HL-60 (cell line): ENCODE results near the gene IDH3G.
"Not testable (repeated sequence)": the region's sequence is repeated elsewhere in the genome, so short reads cannot be mapped to it uniquely, and the experiment has no call there.

Experiments used
- DNase-seq, 2 experiments: peaks; one replicate each; pipeline ENCODE4 v3.0.0-alpha.2; 2010 to 2020; ENCODE audit warnings: low read depth in 1 of 2, low spot score in 1 of 2
- H3K27ac ChIP-seq: fragments of 250-450 bp; sonication (Bioruptor Pico); replicated peaks from 2 replicates; pipeline ENCODE4 v1.5.1; 2020; ENCODE audit warnings: mild to moderate bottlenecking, moderate library complexity
- H3K27me3 ChIP-seq: fragments of 250-450 bp; sonication (Bioruptor Pico); 2 replicates; pipeline ENCODE4 v1.5.1; 2021; ENCODE audit warnings: mild to moderate bottlenecking, moderate library complexity; ENCODE audit not compliant: insufficient read depth, poor library complexity, severe bottlenecking
- H3K4me3 ChIP-seq: replicated peaks from 2 replicates; pipeline ENCODE4 v1.5.1; 2011; ENCODE audit warnings: mild to moderate bottlenecking, control low read depth, low read length; ENCODE audit not compliant: insufficient read depth
- CTCF ChIP-seq: IDR thresholded peaks from one replicate; pipeline ENCODE4 v1.5.1; 2011; ENCODE audit warnings: low read length, control low read depth, inconsistent platforms; ENCODE audit not compliant: insufficient read depth
- GABPA ChIP-seq: IDR thresholded peaks from 2 replicates; pipeline ENCODE4 v1.6.1; 2012; ENCODE audit warnings: low read depth
- POLR2AphosphoS5 ChIP-seq: IDR thresholded peaks from 2 replicates; pipeline ENCODE4 v1.6.1; 2012; ENCODE audit warnings: low read depth
- SPI1 ChIP-seq: IDR thresholded peaks from 2 replicates; pipeline ENCODE4 v1.6.1; 2012; ENCODE audit warnings: low read depth, mild to moderate bottlenecking, borderline replicate concordance
- TF ChIP-seq, protein P1 (sequence below): IDR thresholded peaks from 2 replicates; pipeline ENCODE4 v1.6.1; 2012; ENCODE audit warnings: low read depth; ENCODE audit not compliant: insufficient replicate concordance

IDH3G gene

GRCh38 chrX:153750127-153750774 lies 43.9 kb downstream of the IDH3G start:
- DNase-seq = no peak
- H3K27me3 ChIP-seq = no peaks in the 10 kb centered on the region
- TF ChIP-seq GABPA (no peak), CTCF (no peak), POLR2AphosphoS5 (no peak), SPI1 (no peak)
- TF ChIP-seq, protein P1, sequence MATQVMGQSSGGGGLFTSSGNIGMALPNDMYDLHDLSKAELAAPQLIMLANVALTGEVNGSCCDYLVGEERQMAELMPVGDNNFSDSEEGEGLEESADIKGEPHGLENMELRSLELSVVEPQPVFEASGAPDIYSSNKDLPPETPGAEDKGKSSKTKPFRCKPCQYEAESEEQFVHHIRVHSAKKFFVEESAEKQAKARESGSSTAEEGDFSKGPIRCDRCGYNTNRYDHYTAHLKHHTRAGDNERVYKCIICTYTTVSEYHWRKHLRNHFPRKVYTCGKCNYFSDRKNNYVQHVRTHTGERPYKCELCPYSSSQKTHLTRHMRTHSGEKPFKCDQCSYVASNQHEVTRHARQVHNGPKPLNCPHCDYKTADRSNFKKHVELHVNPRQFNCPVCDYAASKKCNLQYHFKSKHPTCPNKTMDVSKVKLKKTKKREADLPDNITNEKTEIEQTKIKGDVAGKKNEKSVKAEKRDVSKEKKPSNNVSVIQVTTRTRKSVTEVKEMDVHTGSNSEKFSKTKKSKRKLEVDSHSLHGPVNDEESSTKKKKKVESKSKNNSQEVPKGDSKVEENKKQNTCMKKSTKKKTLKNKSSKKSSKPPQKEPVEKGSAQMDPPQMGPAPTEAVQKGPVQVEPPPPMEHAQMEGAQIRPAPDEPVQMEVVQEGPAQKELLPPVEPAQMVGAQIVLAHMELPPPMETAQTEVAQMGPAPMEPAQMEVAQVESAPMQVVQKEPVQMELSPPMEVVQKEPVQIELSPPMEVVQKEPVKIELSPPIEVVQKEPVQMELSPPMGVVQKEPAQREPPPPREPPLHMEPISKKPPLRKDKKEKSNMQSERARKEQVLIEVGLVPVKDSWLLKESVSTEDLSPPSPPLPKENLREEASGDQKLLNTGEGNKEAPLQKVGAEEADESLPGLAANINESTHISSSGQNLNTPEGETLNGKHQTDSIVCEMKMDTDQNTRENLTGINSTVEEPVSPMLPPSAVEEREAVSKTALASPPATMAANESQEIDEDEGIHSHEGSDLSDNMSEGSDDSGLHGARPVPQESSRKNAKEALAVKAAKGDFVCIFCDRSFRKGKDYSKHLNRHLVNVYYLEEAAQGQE = no peak
- H3K4me3 ChIP-seq = no peak overlapping the region
- no peak overlapping the region for H3K27ac ChIP-seq

DNA sequence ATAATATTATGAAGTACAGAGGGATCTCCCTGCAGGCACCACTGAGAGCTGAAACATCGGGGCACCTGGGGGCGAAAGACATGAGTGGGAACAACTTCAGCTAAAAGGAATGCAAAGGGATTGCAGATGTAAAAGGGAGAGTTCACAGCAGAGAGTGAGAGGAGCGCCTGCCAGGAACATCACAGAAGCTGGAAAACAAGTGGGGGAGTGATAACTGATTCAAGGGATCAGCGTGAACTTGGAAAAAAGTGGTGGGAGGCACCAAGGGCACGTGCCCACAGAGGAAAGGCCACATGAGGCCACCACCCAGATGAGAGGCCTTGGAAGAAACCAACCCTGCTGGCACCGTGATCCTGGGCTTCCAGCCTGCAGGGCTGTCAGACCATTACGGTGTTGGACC lies 45.2 kb downstream of the IDH3G start:
- H3K27ac ChIP-seq, DNase-seq, H3K27me3 ChIP-seq, H3K4me3 ChIP-seq: not testable (repeated sequence)

DNA sequence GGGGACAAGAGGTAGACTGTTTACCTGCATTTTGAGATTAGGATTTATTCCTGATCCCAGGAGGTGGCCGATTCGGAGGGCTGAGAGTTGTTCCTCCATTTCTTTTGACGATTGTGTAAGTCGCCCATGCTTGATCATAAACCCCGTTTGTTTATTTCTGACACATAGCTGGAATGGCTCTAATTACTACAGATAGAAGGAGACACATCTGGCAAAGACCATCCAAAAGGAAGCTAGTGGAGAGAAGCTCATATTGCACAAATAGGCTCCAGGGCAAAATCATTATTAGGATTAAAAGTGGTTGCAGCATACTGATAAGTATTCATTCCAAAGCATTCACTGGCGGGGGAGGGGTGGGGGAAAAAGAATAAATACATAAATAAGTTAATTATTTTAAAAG lies 47.2 kb downstream of the IDH3G start:
- not testable (repeated sequence) for H3K27me3 ChIP-seq, H3K27ac ChIP-seq, DNase-seq, H3K4me3 ChIP-seq

DNA sequence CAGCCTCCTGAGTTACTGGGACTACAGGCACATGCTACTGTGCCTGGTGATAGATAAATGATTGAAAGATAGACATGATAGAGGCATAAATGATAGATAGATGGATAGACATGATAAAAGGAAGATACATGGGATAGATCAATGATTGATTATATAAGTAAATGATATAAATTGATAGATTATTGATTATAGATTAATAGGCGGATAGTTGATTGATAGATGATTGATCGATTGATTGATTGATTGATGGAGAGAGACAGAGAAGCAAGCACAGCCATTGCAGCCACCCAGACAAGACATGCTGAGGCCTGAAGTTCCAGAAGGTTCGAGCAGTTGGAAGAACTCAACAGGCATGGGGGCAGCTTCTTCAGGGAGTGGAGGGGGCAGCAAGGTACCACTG lies 47.8 kb downstream of the IDH3G start:
- Histone ChIP-seq H3K27ac (no peak overlapping the region), H3K4me3 (no peak overlapping the region), H3K27me3 (no peaks in the 10 kb centered on the region)
- TF ChIP-seq CTCF = no peak
- no peak for DNase-seq

DNA sequence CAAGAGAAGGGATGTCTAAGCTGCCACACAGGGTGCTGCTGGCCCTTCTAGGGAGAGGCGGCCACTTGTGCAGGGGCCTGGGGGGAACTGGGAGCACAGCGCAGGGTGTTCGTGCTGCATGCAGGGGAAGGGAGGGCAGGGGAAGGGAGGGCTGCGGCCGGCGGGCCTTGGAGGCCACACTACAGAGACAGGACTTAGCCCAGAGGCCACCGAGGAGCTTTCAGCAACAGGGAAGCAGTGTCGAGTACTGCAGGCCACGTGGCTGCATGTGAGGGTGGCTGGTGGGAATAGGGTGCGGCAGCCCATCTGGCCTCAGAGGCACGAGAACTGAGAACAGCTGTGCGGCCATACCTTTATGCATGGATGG lies 49.1 kb downstream of the IDH3G start:
- not testable (repeated sequence) for H3K27ac ChIP-seq, DNase-seq, H3K4me3 ChIP-seq, H3K27me3 ChIP-seq

DNA sequence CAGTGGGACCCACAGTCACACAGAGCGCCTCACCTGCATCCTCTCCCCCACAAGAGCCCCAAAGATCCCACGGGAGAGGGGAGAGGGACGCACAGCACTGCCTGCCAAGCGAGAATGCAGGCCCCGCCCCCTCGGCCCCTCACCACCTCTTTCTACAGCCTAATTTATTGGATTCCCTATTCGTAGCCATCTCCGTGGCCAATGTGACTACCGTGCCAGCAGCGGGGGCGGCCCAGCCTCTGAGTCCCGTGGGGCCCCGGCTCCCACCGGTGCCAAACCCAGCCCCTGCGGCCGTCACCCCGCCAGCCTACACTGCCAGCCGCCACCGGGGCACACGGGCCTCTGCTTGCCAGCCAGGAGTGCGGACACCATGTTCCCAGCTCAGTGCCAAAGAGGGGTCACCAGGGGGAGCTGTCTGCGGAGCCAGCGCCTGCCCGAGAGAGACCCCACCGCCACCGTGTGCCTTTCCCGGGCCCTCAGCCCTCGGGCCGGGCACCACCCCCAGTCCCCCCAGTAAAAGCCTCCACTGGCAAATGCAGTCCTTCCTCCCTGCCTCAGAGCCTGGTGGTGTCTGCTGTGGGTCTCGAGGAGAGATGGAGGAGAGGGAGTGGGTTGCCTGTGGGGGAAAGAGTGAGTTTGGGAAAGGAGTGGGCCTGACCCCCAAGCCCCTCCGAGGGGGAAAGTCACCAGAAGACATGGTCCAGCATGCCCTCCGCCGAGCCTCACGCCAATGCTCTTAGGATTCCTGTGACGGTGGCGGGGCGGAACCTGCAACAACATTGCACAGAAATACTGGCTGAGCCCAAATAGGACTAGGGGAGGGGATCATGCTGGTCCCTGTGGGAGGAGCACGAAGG lies 49.7 kb downstream of the IDH3G start:
- H3K27ac ChIP-seq = no peak overlapping the region
- DNase-seq = no peak
- no peak overlapping the region for H3K4me3 ChIP-seq
- H3K27me3 ChIP-seq = no peaks in the 10 kb centered on the region
- TF ChIP-seq, protein P1 = no peak
- no peak for TF ChIP-seq SPI1
- TF ChIP-seq GABPA = no peak
- no peak for TF ChIP-seq POLR2AphosphoS5
- no peak for TF ChIP-seq CTCF

DNA sequence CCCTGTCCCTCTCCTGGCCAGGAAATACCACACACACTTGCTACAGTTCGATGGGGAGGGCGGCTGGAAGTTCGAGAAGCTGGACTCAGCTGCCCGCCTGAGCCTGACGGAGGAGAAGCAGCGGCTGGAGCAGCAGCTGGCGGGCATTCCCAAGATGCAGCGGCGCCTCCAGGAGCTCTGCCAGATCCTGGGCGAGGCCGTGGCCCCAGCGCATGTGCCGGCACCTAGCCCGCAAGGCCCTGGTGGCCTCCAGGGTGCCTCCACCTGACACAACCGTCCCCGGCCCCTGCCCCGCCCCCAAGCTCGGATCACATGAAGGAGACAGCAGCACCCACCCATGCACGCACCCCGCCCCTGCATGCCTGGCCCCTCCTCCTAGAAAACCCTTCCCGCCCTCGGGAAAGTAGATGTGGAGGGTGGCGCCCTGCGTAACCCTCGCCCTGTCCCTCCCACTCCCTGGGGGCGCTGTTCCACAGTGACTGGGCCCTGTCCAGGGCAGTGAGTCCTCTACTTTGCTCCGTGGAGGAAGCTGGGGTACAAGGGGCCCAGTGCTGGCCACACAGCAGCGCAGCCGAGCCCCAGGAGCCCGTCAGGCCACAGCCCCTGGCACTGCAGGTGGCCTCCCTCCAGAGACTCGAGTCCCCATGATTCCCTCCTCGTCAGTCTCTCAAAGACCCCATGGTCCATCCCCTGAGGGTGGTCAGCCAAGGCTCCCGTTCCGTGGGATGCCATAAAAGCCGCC lies 50.5 kb downstream of the IDH3G start:
- H3K27ac ChIP-seq, DNase-seq, H3K4me3 ChIP-seq, H3K27me3 ChIP-seq: not testable (repeated sequence)
